ENCODE data around the gene OR5C1.

GRCh38 chr9:122781671-122782070 lies 7.1 kb upstream of the OR5C1 start:
- TF ChIP-seq CTCF (IDR thresholded peaks at IDR 0.05), result no peak
- no peak for TF ChIP-seq POLR2A (IDR thresholded peaks at IDR 0.05)
- no peak for TF ChIP-seq POLR2AphosphoS5 (IDR thresholded peaks at IDR 0.05)

Measured in prostate gland (tissue), 2 donors.